Vagina (tissue), 2 donors: ENCODE data around the gene ATXN1.
"Not testable (repeated sequence)": the region's sequence is repeated elsewhere in the genome, so short reads cannot be mapped to it uniquely, and the experiment has no call there.

Experiments
- CTCF ChIP-seq, 3 experiments: fragments of 450-650 bp in 2 of 3; fragments of 200-600 bp in 1 of 3; sonication (generic) in 1 of 3; IDR thresholded peaks; one replicate each; pipeline ENCODE4 v1.5.1; 2017 to 2019; ENCODE audit warnings: antibody characterized with exemption in 3 of 3, mild to moderate bottlenecking in 2 of 3, moderate library complexity in 2 of 3
- POLR2AphosphoS5 ChIP-seq, 2 donors: sonication (generic); formaldehyde crosslinking; IDR thresholded peaks; one replicate each; pipeline ENCODE4 v1.9.0; 2017; ENCODE audit warnings: antibody characterized with exemption in 2 of 2, mild to moderate bottlenecking in 2 of 2, low read depth in 1 of 2; ENCODE audit not compliant: insufficient read depth in 1 of 2

GRCh38 chr6:16381968-16382367 is 379.3 kb downstream of the ATXN1 start:
- not testable (repeated sequence) for TF ChIP-seq POLR2AphosphoS5 (IDR thresholded peaks at IDR 0.05; ENCODE audit: insufficient read depth in 1 of 2, low read depth in 1 of 2); CTCF (IDR thresholded peaks at IDR 0.05)
